H1 (cell line): ENCODE measurements around the gene SF3B1. TPM values are rescaled to one million over a fixed set of nuclear protein-coding genes. Genes with fewer than 3 reads are reported as not detected.

ENCODE experiments used
- CTCF ChIA-PET: fragments of 300-600 bp; sonication (Branson Sonifier 250); formaldehyde crosslinking; loops from one replicate; lab custom pipeline; 2021; ENCODE audit not compliant: partially characterized antibody; lab: Charles Lee
- POLR2A ChIA-PET: fragments of 300-600 bp; sonication (Branson Sonifier 250); formaldehyde crosslinking; loops from one replicate; lab custom pipeline; 2021; ENCODE audit warnings: inconsistent platforms; ENCODE audit not compliant: partially characterized antibody; lab: Charles Lee
- DNase-seq, 2 experiments: peaks; one replicate each; pipeline versions ENCODE4 v3.0.0 to v3.0.0-alpha.2; 2010 to 2022; ENCODE audit warnings: low spot score in 2 of 2, low read depth in 1 of 2, mixed read lengths in 1 of 2
- FAIRE-seq: peaks from 2 replicates; lab custom pipeline; 2011; peaks lifted over from hg19 to GRCh38; lab: Jason Lieb, UNC
- H2AFZ ChIP-seq: 2 replicates; pipeline ENCODE4 v1.8.1; 2012; ENCODE audit warnings: low read length, inconsistent platforms
- H2AK5ac ChIP-seq: 2 replicates; pipeline ENCODE4 v1.6.1; 2013; ENCODE audit warnings: low read depth, low read length
- H2BK120ac ChIP-seq: replicated peaks from 2 replicates; pipeline ENCODE3; 2013; ENCODE audit warnings: low read depth, low read length, inconsistent platforms
- H2BK12ac ChIP-seq: 2 replicates; pipeline ENCODE4 v1.6.1; 2013; ENCODE audit warnings: low read depth, low read length
- H2BK15ac ChIP-seq: 2 replicates; pipeline ENCODE4 v1.6.1; 2013; ENCODE audit warnings: low read length
- H2BK20ac ChIP-seq: 2 replicates; pipeline ENCODE4 v1.6.1; 2013; ENCODE audit warnings: low read length
- H2BK5ac ChIP-seq: 2 replicates; pipeline ENCODE4 v1.6.1; 2013; ENCODE audit warnings: low read depth, low read length
- H3K14ac ChIP-seq: 2 replicates; pipeline ENCODE4 v1.6.1; 2013; ENCODE audit warnings: inconsistent platforms; ENCODE audit not compliant: insufficient read length
- H3K18ac ChIP-seq: 2 replicates; pipeline ENCODE4 v1.6.1; 2013; ENCODE audit warnings: low read length; ENCODE audit errors: extremely low read depth
- H3K23ac ChIP-seq: 2 replicates; pipeline ENCODE4 v1.6.1; 2013; ENCODE audit warnings: inconsistent platforms; ENCODE audit not compliant: insufficient read length
- H3K23me2 ChIP-seq: 2 replicates; pipeline ENCODE4 v1.6.1; 2013; ENCODE audit warnings: low read depth, low read length
- H3K27ac ChIP-seq: 2 replicates; pipeline ENCODE4 v1.6.1; 2011; ENCODE audit warnings: low read depth, low read length, inconsistent platforms
- H3K27me3 ChIP-seq, 4 experiments: replicated peaks in 1 of 4; 1 replicate in 1 of 4; 2 replicates in 3 of 4; pipeline versions ENCODE4 v1.6.1 to v1.8.1; 2011 to 2013; ENCODE audit warnings: low read length in 3 of 4, mild to moderate bottlenecking in 3 of 4, inconsistent platforms in 2 of 4, mixed read lengths in 2 of 4, moderate library complexity in 1 of 4; ENCODE audit not compliant: control insufficient read depth in 3 of 4, insufficient read depth in 3 of 4; ENCODE audit errors: extremely low read depth in 1 of 4
- H3K36me3 ChIP-seq, 4 experiments: 2 replicates each; pipeline versions ENCODE4 v1.6.1 to v1.8.1; 2011 to 2013; ENCODE audit warnings: mild to moderate bottlenecking in 4 of 4, low read length in 3 of 4, moderate library complexity in 2 of 4, control low read depth in 1 of 4, inconsistent platforms in 1 of 4; ENCODE audit not compliant: insufficient read depth in 4 of 4, control insufficient read depth in 2 of 4
- H3K4ac ChIP-seq: replicated peaks from 2 replicates; pipeline ENCODE3; 2013; ENCODE audit warnings: low read length, low read depth, mixed read lengths, inconsistent platforms; ENCODE audit not compliant: insufficient read length
- H3K4me1 ChIP-seq, 4 experiments: replicated peaks in 1 of 4; 1 replicate in 1 of 4; 2 replicates in 3 of 4; pipeline versions ENCODE4 v1.6.1 to v1.8.1; 2011 to 2013; ENCODE audit warnings: low read length in 3 of 4, inconsistent platforms in 2 of 4, mixed read lengths in 1 of 4; ENCODE audit not compliant: insufficient read depth in 4 of 4, control insufficient read depth in 3 of 4
- H3K4me2 ChIP-seq, 2 experiments: 2 replicates each; pipeline versions ENCODE4 v1.6.1 to v1.8.1; 2011 to 2013; ENCODE audit warnings: low read depth in 2 of 2, low read length in 2 of 2, control low read depth in 1 of 2, inconsistent platforms in 1 of 2, mild to moderate bottlenecking in 1 of 2; ENCODE audit not compliant: insufficient read depth in 1 of 2
- H3K4me3 ChIP-seq, 4 experiments: fragments of 200-600, 300-600 bp in 1 of 4; sonication (generic), shearing (Covaris generic), sonication (Bioruptor Twin) in 1 of 4; 2 replicates each; pipeline versions ENCODE4 v1.5.1 to v1.8.1; 2011 to 2016; ENCODE audit warnings: low read length in 4 of 4, low read depth in 3 of 4, control low read depth in 2 of 4, inconsistent platforms in 2 of 4, mild to moderate bottlenecking in 2 of 4, mixed read lengths in 1 of 4, moderate library complexity in 1 of 4; ENCODE audit not compliant: insufficient read depth in 2 of 4; ENCODE audit errors: extremely low read depth in 1 of 4
- H3K56ac ChIP-seq: replicated peaks from 2 replicates; pipeline ENCODE3; 2013; ENCODE audit warnings: low read depth, mild to moderate bottlenecking, mixed read lengths, low read length, inconsistent platforms; ENCODE audit not compliant: insufficient read length
- H3K79me1 ChIP-seq: 2 replicates; pipeline ENCODE4 v1.6.1; 2013; ENCODE audit warnings: low read depth, low read length, control low read depth
- H3K79me2 ChIP-seq, 2 experiments: 2 replicates each; pipeline versions ENCODE4 v1.6.1 to v1.8.1; 2012 to 2013; ENCODE audit warnings: low read length in 2 of 2, mild to moderate bottlenecking in 2 of 2, inconsistent platforms in 1 of 2; ENCODE audit not compliant: insufficient read depth in 2 of 2, control insufficient read depth in 1 of 2
- H3K9ac ChIP-seq, 4 experiments: replicated peaks in 1 of 4; 1 replicate in 1 of 4; 2 replicates in 3 of 4; pipeline versions ENCODE4 v1.6.1 to v1.8.1; 2011 to 2013; ENCODE audit warnings: low read depth in 3 of 4, low read length in 3 of 4, control low read depth in 2 of 4, mild to moderate bottlenecking in 2 of 4, moderate library complexity in 2 of 4, inconsistent platforms in 1 of 4; ENCODE audit errors: extremely low read depth in 1 of 4
- H3K9me3 ChIP-seq, 2 experiments: 2 replicates each; pipeline versions ENCODE4 v1.6.1 to v1.8.1; 2012 to 2013; ENCODE audit warnings: mild to moderate bottlenecking in 2 of 2, moderate library complexity in 2 of 2, control low read depth in 1 of 2, inconsistent platforms in 1 of 2, low read depth in 1 of 2, low read length in 1 of 2, mixed read lengths in 1 of 2; ENCODE audit not compliant: insufficient read depth in 2 of 2
- H4K20me1 ChIP-seq, 2 experiments: replicated peaks in 1 of 2; 2 replicates each; pipeline versions ENCODE3 to v1.8.1; 2011 to 2013; ENCODE audit warnings: inconsistent platforms in 2 of 2, low read length in 2 of 2, mild to moderate bottlenecking in 1 of 2; ENCODE audit not compliant: insufficient read depth in 2 of 2, control insufficient read depth in 1 of 2
- H4K5ac ChIP-seq: 2 replicates; pipeline ENCODE4 v1.6.1; 2013; ENCODE audit warnings: low read length, low read depth, mixed read lengths, inconsistent platforms; ENCODE audit not compliant: insufficient read length
- H4K8ac ChIP-seq: 2 replicates; pipeline ENCODE4 v1.8.0; 2013; ENCODE audit warnings: mild to moderate bottlenecking, moderate library complexity, low read length, inconsistent platforms; ENCODE audit not compliant: insufficient read depth; ENCODE audit errors: extremely low read depth
- H4K91ac ChIP-seq: replicated peaks from 2 replicates; pipeline ENCODE3; 2013; ENCODE audit warnings: low read length, mixed read lengths, inconsistent platforms; ENCODE audit not compliant: insufficient read length
- CREB1 ChIP-seq: IDR thresholded peaks from 2 replicates; pipeline ENCODE4 v1.6.1; 2012; ENCODE audit warnings: inconsistent platforms
- HDAC6 ChIP-seq: IDR thresholded peaks from one replicate; pipeline ENCODE4 v1.7.1; 2012; ENCODE audit warnings: low read depth, mild to moderate bottlenecking, inconsistent platforms, low read length, moderate library complexity
- TAF7 ChIP-seq: optimal IDR thresholded peaks from 2 replicates; pipeline ENCODE3; 2011; ENCODE audit warnings: low read depth, mild to moderate bottlenecking, inconsistent platforms, low read length, moderate library complexity, borderline replicate concordance
- WGBS, 2 experiments: shearing (Covaris generic) in 1 of 2; methylation state at CpG; one replicate each; pipeline versions ENCODE4 v1.1.6 to v1.1.7; 2013 to 2015; ENCODE audit warnings: low lambda C conversion rate in 2 of 2, mixed read lengths in 2 of 2, inconsistent platforms in 1 of 2, low coverage in 1 of 2, missing lambda C conversion rate in 1 of 2; ENCODE audit not compliant: insufficient replicate concordance in 2 of 2, insufficient coverage in 1 of 2, insufficient read length in 1 of 2; ENCODE audit errors: extremely low coverage in 1 of 2, missing lambda C conversion rate in 1 of 2; 5-methylcytosine and 5-hydroxymethylcytosine counted together
- polyA plus RNA-seq, 7 experiments: library from polyadenylated mRNA; depleted of rRNA in 3 of 7; stranded (reverse) in 5 of 7; unstranded in 2 of 7; fragments of >200 nt in 5 of 7; fragments of 200-250 nt in 2 of 7; gene quantifications; 1 replicate in 5 of 7; 2 replicates in 1 of 7; 4 replicates in 1 of 7; pipeline versions ENCODE4 v1.2.1 to v1.2.3, GENCODE V29; 2011 to 2013; ENCODE audit warnings: missing spikeins in 2 of 7, mixed read lengths in 2 of 7
- total RNA-seq: library from RNA; stranded (reverse); fragmentation: NEBNext Ultra II Directional; extraction: Animal tissue kit (Norgen Biotek cat#: 25700); gene quantifications from 2 replicates; pipeline ENCODE4 v1.2.1, GENCODE V29; 2021

The SF3B1 gene
- total and polyA plus RNA-seq, 2 of the 8 experiments (the other 6 are each of a cell fraction or from before 2014, with no cell fraction given): 320 to 403 TPM

DNA sequence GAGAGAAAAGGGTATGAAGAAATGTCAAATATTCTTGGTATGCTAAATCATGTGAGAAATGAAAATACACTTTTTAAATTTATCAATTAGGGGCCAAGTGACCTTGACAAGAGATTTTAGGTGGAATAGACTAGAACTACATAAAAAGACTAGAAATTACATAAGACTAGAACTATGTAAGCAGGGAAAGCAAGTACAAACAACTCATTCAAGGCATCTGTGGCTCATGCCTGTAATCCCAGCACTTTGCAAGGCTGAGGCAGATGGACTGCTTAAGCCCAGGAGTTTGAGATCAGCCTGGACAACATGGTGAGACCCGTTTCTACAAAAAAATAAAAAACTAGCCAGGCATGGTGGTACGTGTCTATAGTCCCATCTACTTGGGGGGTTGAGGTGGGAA, 20.3 kb downstream of the SF3B1 start:
- Histone ChIP-seq H2AK5ac (no peak overlapping the region), H3K9me3 (no peaks in the 10 kb centered on the region; a peak in 1 of 4 replicates), H3K79me2 (peaks cover 0 to 22% of the 10 kb centered on the region in 2 experiments; a peak in 3 of 4 replicates), H3K79me1 (no peaks in the 10 kb centered on the region; the same call in 1 of the 2 replicates), H3K36me3 (peaks cover 29 to 96% (median 62%) of the 10 kb centered on the region in 4 experiments), H3K9ac (no peak overlapping the region), H3K23me2 (no peaks in the 10 kb centered on the region), H2BK20ac (no peak overlapping the region), H3K18ac (no peak overlapping the region), H3K27ac (no peak overlapping the region), H3K56ac (no peak overlapping the region), H2BK15ac (no peak overlapping the region), H4K8ac (no peak overlapping the region), H4K91ac (no peak overlapping the region), H3K23ac (no peak overlapping the region), H2BK12ac (no peak overlapping the region), H3K27me3 (no peaks in the 10 kb centered on the region), H3K4me3 (no peak overlapping the region), H4K20me1 (peaks cover 0 to 12% of the 10 kb centered on the region in 2 experiments), H2BK5ac (no peak overlapping the region), H2AFZ (no peak overlapping the region), H3K4me2 (no peak overlapping the region), H3K4ac (no peak overlapping the region), H2BK120ac (no peak overlapping the region), H3K14ac (no peak overlapping the region), H4K5ac (no peak overlapping the region), H3K4me1 (no peaks in the 10 kb centered on the region)
- CTCF ChIA-PET: interaction anchor here (0.5 to 1.3 kb wide), 2 partner anchors 26 to 65 kb away, joined by 3 read pairs; no protein-coding TSS in a partner anchor
- no peak for DNase-seq
- POLR2A ChIA-PET: interaction anchor here (0.7 to 2.3 kb wide), 6 partner anchors 18 to 84 kb away, joined by 3 to 8 read pairs (median 4); partner anchors contain the start of gene HSPD1
- no peak for FAIRE-seq
- whole genome bisulfite sequencing, 2 experiments: 88% methylated on average over 2 of the region's 2 CpGs; no CpG with 5 or more reads in 1 of the 2 experiments
- TF ChIP-seq TAF7 (no peak), HDAC6 (no peak), CREB1 (no peak)
